A549 (cell line): ENCODE measurements around the gene GRID1.

Source experiments
- CEBPB ChIP-seq, 2 experiments: fragments of >200 bp in 1 of 2; sonication (Bioruptor Twin) in 1 of 2; formaldehyde crosslinking in 1 of 2; IDR thresholded peaks; 2 replicates each; pipeline ENCODE4 v1.6.1; 2012 to 2016
- HDAC2 ChIP-seq: fragments of 200-600 bp; sonication (generic); IDR thresholded peaks from 2 replicates; pipeline ENCODE4 v1.6.1; 2016
- HEYL ChIP-seq: fragments of 250-450 bp; sonication (Bioruptor Pico); IDR thresholded peaks from 2 replicates; pipeline ENCODE4 v1.8.0; 2021; ENCODE audit warnings: mild to moderate bottlenecking, moderate library complexity
- KDM1A ChIP-seq: fragments of 200-600 bp; sonication (generic); IDR thresholded peaks from 2 replicates; pipeline ENCODE4 v1.6.1; 2016; ENCODE audit warnings: low read depth, mild to moderate bottlenecking
- POLR2A ChIP-seq: IDR thresholded peaks from 2 replicates; pipeline ENCODE4 v1.6.1; 2012; ENCODE audit warnings: mild to moderate bottlenecking, low read length
- REST ChIP-seq: fragments of 200-600 bp; sonication (generic); IDR thresholded peaks from 2 replicates; pipeline ENCODE4 v1.6.1; 2016; ENCODE audit warnings: antibody characterized with exemption, mild to moderate bottlenecking, moderate library complexity
- ZNF302 ChIP-seq: fragments of 250-450 bp; sonication (Bioruptor Pico); IDR thresholded peaks from 2 replicates; pipeline ENCODE4 v1.9.0; 2021; ENCODE audit warnings: inconsistent platforms, mild to moderate bottlenecking, moderate library complexity
- TF ChIP-seq, protein P1 (sequence below): fragments of >200 bp; sonication (Bioruptor Twin); formaldehyde crosslinking; IDR thresholded peaks from 3 replicates; pipeline ENCODE4 v1.5.1; 2016

- TF ChIP-seq HEYL (CRISPR knock-in tag): no peak
- TF ChIP-seq POLR2A: no peak
- no peak for TF ChIP-seq HDAC2
- TF ChIP-seq, protein P1, sequence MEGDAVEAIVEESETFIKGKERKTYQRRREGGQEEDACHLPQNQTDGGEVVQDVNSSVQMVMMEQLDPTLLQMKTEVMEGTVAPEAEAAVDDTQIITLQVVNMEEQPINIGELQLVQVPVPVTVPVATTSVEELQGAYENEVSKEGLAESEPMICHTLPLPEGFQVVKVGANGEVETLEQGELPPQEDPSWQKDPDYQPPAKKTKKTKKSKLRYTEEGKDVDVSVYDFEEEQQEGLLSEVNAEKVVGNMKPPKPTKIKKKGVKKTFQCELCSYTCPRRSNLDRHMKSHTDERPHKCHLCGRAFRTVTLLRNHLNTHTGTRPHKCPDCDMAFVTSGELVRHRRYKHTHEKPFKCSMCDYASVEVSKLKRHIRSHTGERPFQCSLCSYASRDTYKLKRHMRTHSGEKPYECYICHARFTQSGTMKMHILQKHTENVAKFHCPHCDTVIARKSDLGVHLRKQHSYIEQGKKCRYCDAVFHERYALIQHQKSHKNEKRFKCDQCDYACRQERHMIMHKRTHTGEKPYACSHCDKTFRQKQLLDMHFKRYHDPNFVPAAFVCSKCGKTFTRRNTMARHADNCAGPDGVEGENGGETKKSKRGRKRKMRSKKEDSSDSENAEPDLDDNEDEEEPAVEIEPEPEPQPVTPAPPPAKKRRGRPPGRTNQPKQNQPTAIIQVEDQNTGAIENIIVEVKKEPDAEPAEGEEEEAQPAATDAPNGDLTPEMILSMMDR: no peak
- no peak for TF ChIP-seq KDM1A
- no peak for TF ChIP-seq CEBPB (IDR thresholded peaks at IDR 0.05)
- TF ChIP-seq ZNF302 (CRISPR knock-in tag): no peak
- TF ChIP-seq REST: no peak
Observed at GRCh38 chr10:85667638-85668233, 698.9 kb downstream of the GRID1 start.
